GM19452 (cell line): ENCODE data around the gene FNDC3B.

Experiments
- ATAC-seq: cut with Tn5 transposase; IDR thresholded peaks from one replicate; pipeline ENCODE4 v1.9.1; 2021; ENCODE audit not compliant: unreplicated experiment

FNDC3B gene

GRCh38 chr3:172071780-172072330, 32.5 kb downstream of the FNDC3B start:
- ATAC-seq = no peak

GRCh38 chr3:172072543-172072942, 33.2 kb downstream of the FNDC3B start:
- no peak for ATAC-seq

GRCh38 chr3:172073262-172073915, 34.0 kb downstream of the FNDC3B start:
- ATAC-seq = no peak

- ATAC-seq = no peak
Measured at GRCh38 chr3:172074032-172074431, 34.7 kb downstream of the FNDC3B start.

- ATAC-seq = no peak
Measured at GRCh38 chr3:172074586-172074985, 35.2 kb downstream of the FNDC3B start.

- ATAC-seq = no peak
Measured at GRCh38 chr3:172076212-172076611, 36.8 kb downstream of the FNDC3B start.

GRCh38 chr3:172077197-172077757, 37.9 kb downstream of the FNDC3B start:
- ATAC-seq = no peak

GRCh38 chr3:172078244-172078643, 38.9 kb downstream of the FNDC3B start:
- ATAC-seq = no peak

- no peak for ATAC-seq
Measured at GRCh38 chr3:172078721-172079120, 39.3 kb downstream of the FNDC3B start.

- ATAC-seq = no peak
Measured at GRCh38 chr3:172079326-172079976, 40.1 kb downstream of the FNDC3B start.

GRCh38 chr3:172080503-172080902, 41.1 kb downstream of the FNDC3B start:
- no peak for ATAC-seq

GRCh38 chr3:172082269-172082668, 42.9 kb downstream of the FNDC3B start:
- no peak for ATAC-seq

- ATAC-seq = no peak
Measured at GRCh38 chr3:172082820-172083513, 43.6 kb downstream of the FNDC3B start.

GRCh38 chr3:172083995-172084409, 44.6 kb downstream of the FNDC3B start:
- ATAC-seq = no peak

- ATAC-seq = no peak
Measured at GRCh38 chr3:172084871-172085556, 45.6 kb downstream of the FNDC3B start.

GRCh38 chr3:172085557-172085895, 46.1 kb downstream of the FNDC3B start:
- no peak for ATAC-seq

- no peak for ATAC-seq
Measured at GRCh38 chr3:172086071-172086470, 46.7 kb downstream of the FNDC3B start.

GRCh38 chr3:172087198-172087597, 47.8 kb downstream of the FNDC3B start:
- no peak for ATAC-seq

- peak; percentile 78 for ATAC-seq
Measured at GRCh38 chr3:172087602-172088580, 48.5 kb downstream of the FNDC3B start.

- ATAC-seq = no peak
Measured at GRCh38 chr3:172089250-172089649, 49.9 kb downstream of the FNDC3B start.
